ENCODE results near the gene RER1. TPM values are rescaled to one million over a fixed set of nuclear protein-coding genes. Genes with fewer than 3 reads are reported as not detected.

RER1 gene
- total RNA-seq, 2 experiments from 2014 or later = 161 to 176 TPM

DNA sequence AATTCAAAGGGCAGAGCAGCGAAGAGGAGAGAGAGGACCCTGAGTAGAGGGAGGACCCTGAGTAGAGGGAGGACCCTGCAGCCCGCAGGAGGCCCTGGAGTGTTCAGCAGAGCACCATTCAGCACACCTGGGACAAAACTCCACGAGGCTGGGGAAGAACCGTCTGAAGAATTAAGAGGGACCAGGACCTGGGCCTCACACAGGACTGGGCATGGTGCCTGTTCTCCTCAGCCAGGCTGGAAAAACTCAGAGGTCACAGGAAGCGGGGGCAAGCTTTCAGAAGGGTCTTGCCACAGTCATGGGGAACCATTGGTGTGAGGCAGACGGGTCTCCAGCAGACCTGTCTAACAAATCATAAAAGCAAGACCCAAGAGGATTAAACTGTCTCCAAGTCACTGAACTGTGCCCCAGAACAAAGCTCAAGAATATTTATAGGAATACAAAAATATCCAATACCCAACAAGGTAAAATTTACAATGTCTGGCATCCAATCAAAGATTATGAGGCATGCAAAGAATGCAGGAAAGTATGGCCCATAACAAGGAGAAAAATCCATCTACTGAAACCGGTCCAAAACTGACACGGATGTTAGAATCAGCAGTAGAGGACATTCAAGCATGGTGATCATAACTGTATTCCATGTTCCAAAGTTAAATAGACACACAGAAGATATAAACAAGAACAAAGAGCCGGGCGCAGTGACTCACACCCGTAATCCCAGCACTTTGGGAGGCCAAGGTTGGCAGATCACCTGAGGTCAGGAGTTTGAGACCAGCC is 30.9 kb upstream of the RER1 start:
- DNase-seq = no peak
- Mint-ChIP-seq H3K36me3 (peaks cover 6% of the 10 kb centered on the region), H3K4me3 (no peak overlapping the region), H3K9me3 (peaks cover 8% of the 10 kb centered on the region), H3K4me1 (no peaks in the 10 kb centered on the region), H3K27me3 (no peaks in the 10 kb centered on the region), H3K27ac (no peak overlapping the region)

DNA sequence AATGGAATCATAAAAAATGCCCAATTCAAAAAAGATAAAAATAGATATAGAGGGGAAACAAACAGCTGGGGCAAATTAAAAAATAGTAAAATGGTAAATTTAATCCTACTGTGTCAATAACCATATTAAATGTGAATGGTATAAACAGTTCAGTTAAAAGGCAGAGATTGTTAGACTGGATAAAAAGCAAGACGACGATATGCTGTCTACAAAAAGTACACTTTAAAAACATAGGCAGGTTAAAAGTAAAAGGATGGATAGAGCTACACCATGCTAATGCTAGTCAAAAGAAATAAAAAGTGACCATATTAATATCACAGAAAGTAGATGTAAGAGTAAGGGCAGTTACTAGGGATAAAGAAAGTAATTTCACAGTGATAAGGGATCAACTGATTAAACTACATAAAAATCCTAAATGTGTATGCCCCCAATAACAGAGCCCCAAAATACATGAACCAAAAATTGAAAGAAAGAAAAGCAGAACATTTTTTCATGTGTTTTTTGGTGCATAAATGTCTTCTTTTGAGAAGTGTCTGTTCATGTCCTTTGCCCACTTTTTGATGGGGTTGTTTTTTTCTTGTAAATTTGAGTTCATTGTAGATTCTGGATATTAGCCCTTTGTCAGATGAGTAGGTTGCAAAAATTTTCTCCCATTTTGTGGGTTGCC is 27.7 kb upstream of the RER1 start:
- Mint-ChIP-seq H3K4me1 (peaks cover 3% of the 10 kb centered on the region), H3K27me3 (no peaks in the 10 kb centered on the region), H3K9me3 (peaks cover 8% of the 10 kb centered on the region), H3K36me3 (peaks cover 6% of the 10 kb centered on the region), H3K4me3 (no peak overlapping the region), H3K27ac (no peak overlapping the region)
- no peak for DNase-seq

DNA sequence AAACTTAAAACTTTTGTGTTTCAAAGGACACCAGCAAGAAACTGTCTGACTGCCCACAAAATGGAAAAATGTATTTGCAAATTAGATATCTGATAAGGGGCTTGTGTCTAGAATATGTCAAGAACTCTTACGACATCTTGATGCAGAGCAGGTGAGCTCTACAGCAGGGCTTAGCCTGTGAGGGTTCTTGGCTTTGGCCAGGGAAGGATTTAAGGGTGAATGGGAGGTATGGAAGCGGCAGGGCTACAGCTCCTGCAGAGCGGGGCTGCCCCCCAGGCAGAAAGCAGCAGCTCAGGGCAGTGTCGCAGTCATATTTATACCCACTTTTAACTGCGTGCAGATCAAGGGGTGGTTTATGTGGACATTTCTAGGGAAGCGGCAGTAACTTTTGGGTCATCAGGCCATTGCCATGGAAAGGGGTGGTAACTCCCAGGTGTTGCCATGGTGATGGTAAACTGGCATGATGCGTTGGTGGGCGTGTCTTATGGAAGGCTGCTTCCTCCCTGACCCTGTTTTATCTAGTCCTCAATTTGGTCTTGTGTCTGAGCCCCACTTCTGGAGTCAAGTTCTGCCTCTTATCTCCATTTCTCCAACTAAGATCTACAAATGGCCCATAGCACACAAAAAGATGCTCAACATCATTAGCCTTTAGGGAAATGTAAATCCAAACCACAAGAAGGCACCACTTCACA is 23.4 kb upstream of the RER1 start:
- no peak overlapping the region for H3K4me3 Mint-ChIP-seq
- peaks cover 6% of the 10 kb centered on the region for H3K9me3 Mint-ChIP-seq
- no peak overlapping the region for H3K27ac Mint-ChIP-seq
- H3K27me3 Mint-ChIP-seq = no peaks in the 10 kb centered on the region
- peaks cover 3% of the 10 kb centered on the region for H3K4me1 Mint-ChIP-seq
- no peak for DNase-seq
- H3K36me3 Mint-ChIP-seq = peaks cover 4% of the 10 kb centered on the region

DNA sequence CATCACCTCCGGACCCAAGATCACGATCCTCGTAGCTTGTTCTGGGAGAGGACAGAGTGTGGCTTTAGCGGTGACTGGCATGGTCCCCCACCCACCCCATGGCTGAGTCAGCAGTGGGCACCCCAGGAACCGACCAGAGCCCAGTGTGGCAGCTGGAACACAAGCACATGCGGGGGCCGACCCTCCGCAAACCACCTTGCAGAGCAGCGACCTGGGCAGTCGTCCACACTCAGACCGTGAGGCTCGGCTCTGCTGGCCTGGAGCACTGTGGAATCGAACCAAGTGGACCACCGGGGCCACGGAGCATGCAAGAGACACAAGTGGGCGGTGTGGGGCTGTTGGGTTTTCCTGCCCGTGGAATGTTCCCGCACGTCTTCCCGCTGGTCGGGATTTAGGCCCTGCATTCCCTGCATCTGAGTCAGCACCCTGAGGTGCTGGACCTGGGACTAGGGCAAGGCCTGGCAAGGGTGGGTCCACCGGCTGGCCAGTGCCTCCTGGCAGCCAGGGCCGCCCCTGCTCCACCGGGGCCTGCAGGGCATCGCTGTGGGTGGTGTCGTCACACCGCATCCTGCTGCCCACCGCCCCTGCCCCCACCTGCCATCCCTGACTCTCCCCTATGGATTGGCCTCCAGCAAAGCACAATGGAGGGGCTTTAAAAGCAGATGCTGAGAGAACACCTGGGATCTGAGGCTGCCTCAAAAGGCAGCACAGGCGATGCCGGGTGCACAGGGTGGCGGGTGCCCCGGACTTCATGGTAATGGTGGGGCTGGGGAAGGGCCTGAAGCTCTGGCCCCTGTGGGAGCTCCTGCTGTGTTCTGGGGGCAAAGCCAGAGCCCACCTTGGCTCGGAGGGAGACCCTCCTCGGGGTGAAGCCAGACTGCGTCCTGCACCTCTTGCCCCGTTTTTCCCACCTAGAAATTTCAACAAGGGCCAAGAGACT is 18.8 kb upstream of the RER1 start:
- Mint-ChIP-seq H3K27ac (no peak overlapping the region), H3K27me3 (no peaks in the 10 kb centered on the region), H3K36me3 (no peaks in the 10 kb centered on the region), H3K4me3 (no peak overlapping the region), H3K4me1 (peaks cover 3% of the 10 kb centered on the region), H3K9me3 (no peaks in the 10 kb centered on the region)
- no peak for DNase-seq

DNA sequence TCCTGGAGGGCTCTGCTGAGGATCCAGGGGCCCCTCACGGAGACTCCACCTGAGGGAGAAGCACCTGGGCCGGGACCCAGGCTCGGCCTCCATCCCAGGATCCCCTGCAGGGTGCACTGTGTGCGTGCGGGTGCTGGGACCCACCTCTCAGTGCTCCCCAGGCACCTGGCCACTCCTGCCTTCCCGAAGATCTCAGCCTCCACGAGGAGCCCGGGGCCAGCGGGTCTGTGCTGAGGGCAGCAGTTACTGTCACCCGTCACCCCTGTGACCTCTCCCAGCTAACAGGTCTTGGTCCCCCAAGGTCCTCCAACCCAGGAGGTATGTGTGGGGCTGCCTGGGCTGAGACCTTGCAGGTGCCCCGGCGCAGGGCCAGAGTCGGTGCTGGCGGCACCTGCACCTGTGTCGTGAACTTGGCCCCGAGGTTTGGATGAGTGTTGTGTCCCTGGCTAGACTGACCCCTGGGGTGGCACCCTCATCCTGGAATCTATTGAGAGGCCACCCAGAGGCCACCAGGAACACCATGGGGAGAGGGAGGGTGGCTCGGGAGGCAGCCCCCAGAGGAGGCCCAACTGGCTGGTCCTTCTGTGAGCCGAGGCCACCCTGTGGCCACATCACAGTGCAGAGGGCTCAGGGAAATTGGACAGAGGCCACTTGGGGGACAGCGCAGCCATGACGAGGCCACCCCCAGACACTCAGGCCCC is 17.9 kb upstream of the RER1 start:
- Mint-ChIP-seq H3K27me3 (no peaks in the 10 kb centered on the region), H3K9me3 (no peaks in the 10 kb centered on the region), H3K4me3 (no peak overlapping the region), H3K36me3 (no peaks in the 10 kb centered on the region), H3K4me1 (no peaks in the 10 kb centered on the region), H3K27ac (no peak overlapping the region)
- no peak for DNase-seq

DNA sequence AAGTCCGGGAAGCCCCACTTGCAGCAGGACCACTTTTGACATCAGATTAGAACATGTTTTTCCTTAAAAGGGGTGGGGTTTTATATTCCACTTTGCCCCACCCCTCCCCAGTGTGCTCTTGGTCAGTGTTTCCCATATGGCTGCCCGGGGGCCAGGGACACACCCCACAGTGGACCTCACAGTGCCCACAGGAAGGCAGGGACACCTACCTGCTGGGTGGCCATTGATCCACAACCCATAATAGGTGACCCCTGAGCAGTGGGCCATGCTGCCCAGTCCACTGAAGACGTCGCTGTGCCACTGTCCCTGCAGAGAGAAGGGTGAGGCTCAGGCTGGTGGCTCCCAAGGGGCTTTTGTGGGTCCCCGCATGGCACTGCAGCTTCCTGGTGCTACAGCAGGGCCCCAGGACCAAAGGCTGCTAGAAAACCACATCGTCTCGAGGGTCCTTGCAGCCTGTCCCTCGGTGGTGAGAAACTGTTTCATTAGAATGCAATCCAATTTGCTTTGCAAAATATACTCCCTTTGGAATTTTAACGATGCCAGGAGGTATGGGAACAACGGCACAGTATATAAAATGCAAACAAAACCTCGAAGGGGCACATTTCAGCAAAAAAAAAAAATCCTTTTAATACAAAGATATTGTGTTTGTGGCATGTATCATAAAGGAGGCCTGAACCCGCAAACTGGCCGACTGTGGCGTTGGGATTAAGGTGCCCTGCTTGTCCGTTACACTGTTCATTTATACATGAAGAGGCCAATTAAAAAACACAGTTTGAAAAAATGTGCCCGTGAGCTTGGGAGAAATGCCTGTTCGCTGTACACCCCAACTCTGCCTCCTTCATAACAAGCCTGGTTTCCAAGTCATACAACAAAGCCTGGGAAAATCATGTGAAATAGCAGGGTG is 17.1 kb upstream of the RER1 start:
- no peak overlapping the region for H3K27ac Mint-ChIP-seq
- no peak overlapping the region for H3K4me3 Mint-ChIP-seq
- H3K4me1 Mint-ChIP-seq = no peaks in the 10 kb centered on the region
- DNase-seq = no peak
- H3K9me3 Mint-ChIP-seq = no peaks in the 10 kb centered on the region
- H3K27me3 Mint-ChIP-seq = no peaks in the 10 kb centered on the region
- H3K36me3 Mint-ChIP-seq = no peaks in the 10 kb centered on the region

DNA sequence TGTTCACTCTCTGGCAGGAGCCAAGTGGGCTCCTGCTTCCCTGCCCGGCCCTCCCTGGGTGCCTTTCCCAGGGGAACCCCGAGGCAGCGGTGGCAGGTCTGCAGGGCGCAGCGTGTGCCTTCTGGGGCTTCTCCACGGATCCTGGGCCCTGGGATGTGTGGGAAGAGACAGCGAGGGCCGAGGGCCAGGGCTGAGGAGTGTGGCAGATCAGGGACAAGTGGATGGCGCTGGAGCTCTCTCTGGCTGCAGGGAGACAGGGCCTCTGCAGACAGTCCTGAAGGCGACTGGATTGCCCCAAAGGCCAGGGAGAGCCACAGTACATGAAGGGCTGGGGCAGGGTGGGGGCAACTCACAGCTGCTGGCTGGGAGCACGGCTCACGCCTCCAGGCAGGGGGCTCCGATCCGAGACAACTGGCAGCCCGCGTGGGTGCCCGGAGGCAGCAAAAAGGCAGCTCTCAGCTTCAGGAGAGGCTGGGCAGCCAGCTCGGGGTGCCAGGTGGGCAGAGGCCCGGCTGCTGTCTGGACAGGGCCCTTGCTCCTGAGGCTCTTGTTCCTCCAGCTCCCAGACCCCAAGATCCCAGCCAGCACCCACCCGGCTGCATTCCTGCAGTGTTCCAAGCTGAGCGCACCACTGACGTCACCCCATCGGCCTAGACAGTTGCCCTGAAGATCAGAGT is 16.3 kb upstream of the RER1 start:
- Mint-ChIP-seq H3K4me3 (no peak overlapping the region), H3K36me3 (no peaks in the 10 kb centered on the region), H3K4me1 (no peaks in the 10 kb centered on the region), H3K27ac (no peak overlapping the region), H3K27me3 (no peaks in the 10 kb centered on the region), H3K9me3 (no peaks in the 10 kb centered on the region)
- no peak for DNase-seq

DNA sequence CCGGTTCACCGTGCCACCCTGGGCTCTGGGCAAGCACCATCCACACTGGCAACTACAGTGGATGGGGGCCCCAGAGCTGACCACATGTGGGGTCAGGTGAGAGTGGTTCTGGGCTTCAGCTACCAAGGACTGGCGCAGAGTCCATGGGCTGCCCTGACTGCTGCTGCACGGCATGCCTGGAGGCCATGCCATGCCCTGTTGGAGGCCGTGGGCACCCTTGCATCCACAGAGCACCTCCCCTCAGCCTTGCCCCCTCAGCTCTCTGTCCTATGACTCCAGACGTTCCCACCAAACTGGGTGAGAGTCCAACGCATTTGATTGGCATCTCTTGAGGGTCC is 15.7 kb upstream of the RER1 start:
- H3K4me1 Mint-ChIP-seq = no peaks in the 10 kb centered on the region
- H3K27ac Mint-ChIP-seq = no peak overlapping the region
- DNase-seq = no peak
- no peaks in the 10 kb centered on the region for H3K27me3 Mint-ChIP-seq
- H3K36me3 Mint-ChIP-seq = no peaks in the 10 kb centered on the region
- no peaks in the 10 kb centered on the region for H3K9me3 Mint-ChIP-seq
- no peak overlapping the region for H3K4me3 Mint-ChIP-seq

DNA sequence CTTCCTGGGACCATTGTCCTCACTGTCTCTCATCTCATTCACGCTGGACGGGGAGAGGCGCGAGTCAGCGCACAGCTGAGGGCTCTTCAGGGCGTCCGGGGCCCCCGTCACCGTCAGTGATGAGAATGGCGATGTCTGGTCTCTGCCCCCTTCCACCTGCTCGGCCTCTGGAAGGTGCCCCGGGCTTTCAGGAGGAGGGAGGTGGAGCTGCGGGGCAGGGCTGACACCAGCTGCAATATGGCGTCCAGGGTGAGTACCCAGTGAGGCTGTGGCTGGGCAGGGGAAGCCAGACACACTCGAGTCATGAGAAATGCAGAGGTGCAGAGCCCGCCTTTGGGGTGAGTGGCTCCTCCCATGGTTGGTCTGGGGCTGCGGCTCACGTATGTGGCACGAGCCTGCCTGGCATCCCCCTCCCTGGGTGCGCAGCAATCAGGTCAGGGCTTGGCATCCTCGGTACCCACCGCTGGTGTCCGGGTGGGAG is 15.3 kb upstream of the RER1 start:
- H3K4me1 Mint-ChIP-seq = no peaks in the 10 kb centered on the region
- no peak for DNase-seq
- no peaks in the 10 kb centered on the region for H3K9me3 Mint-ChIP-seq
- no peaks in the 10 kb centered on the region for H3K27me3 Mint-ChIP-seq
- H3K27ac Mint-ChIP-seq = no peak overlapping the region
- no peaks in the 10 kb centered on the region for H3K36me3 Mint-ChIP-seq
- no peak overlapping the region for H3K4me3 Mint-ChIP-seq

DNA sequence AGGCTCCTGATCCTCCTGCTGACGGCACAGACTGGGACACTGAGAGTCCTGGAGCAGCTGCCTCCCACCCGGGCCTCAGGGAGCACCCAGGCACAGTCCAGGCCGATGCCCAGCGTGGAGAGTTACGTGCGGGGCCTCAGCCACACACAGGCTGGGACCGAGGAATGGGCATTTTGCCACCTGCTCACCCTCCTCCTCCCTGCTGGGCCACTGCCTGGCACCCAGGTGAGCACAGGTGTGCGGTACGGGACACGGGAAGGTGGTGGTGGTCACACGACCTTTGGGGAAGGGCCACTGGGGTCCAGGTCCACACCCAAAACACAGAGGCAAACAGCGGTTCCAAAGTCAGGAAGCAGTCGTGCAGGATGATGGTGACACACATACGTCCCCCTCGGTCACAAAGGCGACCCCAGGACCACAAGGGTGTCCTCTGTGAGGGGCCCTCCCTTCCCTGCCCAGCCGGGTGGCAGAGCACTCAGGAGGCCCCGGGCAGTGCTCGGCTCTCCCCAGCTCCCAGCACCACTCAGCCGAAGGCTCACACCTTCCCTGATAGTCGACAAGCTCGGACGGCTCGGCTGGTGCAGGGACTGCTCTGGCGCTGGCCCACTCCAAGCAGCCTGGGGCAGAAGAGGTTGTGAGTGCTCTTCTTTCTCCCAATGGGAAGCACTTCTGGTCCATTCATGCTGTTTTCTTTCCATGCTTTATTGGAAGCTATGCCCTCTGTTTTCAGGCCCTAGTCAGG is 14.5 kb upstream of the RER1 start:
- H3K4me3 Mint-ChIP-seq = no peak overlapping the region
- no peak for DNase-seq
- no peaks in the 10 kb centered on the region for H3K9me3 Mint-ChIP-seq
- H3K36me3 Mint-ChIP-seq = no peaks in the 10 kb centered on the region
- H3K27me3 Mint-ChIP-seq = no peaks in the 10 kb centered on the region
- H3K27ac Mint-ChIP-seq = no peak overlapping the region
- H3K4me1 Mint-ChIP-seq = no peaks in the 10 kb centered on the region

DNA sequence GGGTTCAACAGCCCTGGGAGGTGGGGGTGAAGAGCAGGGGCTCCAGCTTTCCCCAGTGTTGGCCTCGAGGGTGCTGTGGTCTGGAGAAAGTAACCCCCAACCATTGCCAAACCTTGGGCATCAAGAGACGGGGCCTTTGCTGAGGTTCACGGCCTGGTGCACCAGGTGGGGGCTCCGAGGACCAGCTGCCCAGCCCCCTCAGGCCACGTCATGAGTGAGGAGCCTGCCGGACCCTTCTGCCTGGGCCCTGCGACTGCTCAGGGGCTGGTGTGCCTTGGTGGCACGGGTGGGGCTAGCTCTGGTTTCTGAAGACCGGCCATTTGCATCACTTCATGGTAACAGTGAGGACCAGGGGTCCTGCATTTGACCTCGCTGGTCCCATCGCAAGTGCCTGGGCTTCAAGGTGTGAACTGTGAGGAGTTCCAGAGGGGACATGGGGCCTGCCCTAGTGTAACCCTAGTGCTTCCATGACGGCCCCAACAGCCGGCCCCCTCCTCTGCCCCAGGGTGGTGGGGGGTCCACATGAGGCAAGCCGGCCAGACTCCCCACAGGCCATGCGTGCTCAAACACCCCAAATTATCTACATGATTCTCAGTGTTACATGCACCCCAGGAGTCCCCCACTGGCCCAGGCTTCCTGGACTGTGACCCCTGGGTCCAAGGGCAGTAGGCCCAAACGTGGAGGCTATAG is 13.7 kb upstream of the RER1 start:
- no peak for DNase-seq

DNA sequence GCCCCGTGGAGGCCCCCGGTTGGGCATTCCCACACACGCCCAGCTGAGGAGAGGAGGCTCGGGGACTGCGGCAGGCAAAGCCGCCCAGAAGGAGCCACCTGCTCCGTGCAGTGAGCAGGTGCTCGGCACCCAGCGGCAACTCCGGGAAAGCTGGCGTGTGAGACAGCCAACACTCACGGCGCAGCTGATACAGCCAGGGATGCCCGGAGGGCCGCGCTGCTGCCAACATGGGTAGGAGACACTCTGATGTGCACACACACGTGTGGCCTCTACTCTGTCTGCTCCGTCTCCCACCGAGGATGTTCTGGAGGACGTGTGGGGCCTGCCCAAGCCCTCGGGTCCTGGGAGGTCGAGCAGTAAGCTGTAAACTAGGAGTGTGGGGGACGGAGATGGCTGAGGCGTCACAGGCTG is 13.2 kb upstream of the RER1 start:
- Mint-ChIP-seq H3K27ac (no peak overlapping the region), H3K4me1 (no peaks in the 10 kb centered on the region), H3K27me3 (no peaks in the 10 kb centered on the region), H3K9me3 (no peaks in the 10 kb centered on the region), H3K36me3 (no peaks in the 10 kb centered on the region), H3K4me3 (no peak overlapping the region)
- no peak for DNase-seq

More for the DNA sequence above, 13.7 kb upstream of the RER1 start:
- Mint-ChIP-seq H3K27ac (no peak overlapping the region), H3K27me3 (no peaks in the 10 kb centered on the region), H3K4me3 (no peak overlapping the region), H3K9me3 (no peaks in the 10 kb centered on the region), H3K36me3 (no peaks in the 10 kb centered on the region), H3K4me1 (no peaks in the 10 kb centered on the region)

Data from activated naive CD8-positive, alpha-beta T cell treated with anti-CD3 and anti-CD28 coated beads for 36 hours (primary cell).